GM18907 (cell line): ENCODE measurements around the gene C20orf144.
"Not testable (repeated sequence)": the region's sequence is repeated elsewhere in the genome, so short reads cannot be mapped to it uniquely, and the experiment has no call there.

ENCODE experiments used
- ATAC-seq: cut with Tn5 transposase; IDR thresholded peaks from one replicate; pipeline ENCODE4 v1.9.1; 2021; ENCODE audit warnings: mild to moderate bottlenecking, moderate library complexity; ENCODE audit not compliant: unreplicated experiment

The C20orf144 gene

DNA sequence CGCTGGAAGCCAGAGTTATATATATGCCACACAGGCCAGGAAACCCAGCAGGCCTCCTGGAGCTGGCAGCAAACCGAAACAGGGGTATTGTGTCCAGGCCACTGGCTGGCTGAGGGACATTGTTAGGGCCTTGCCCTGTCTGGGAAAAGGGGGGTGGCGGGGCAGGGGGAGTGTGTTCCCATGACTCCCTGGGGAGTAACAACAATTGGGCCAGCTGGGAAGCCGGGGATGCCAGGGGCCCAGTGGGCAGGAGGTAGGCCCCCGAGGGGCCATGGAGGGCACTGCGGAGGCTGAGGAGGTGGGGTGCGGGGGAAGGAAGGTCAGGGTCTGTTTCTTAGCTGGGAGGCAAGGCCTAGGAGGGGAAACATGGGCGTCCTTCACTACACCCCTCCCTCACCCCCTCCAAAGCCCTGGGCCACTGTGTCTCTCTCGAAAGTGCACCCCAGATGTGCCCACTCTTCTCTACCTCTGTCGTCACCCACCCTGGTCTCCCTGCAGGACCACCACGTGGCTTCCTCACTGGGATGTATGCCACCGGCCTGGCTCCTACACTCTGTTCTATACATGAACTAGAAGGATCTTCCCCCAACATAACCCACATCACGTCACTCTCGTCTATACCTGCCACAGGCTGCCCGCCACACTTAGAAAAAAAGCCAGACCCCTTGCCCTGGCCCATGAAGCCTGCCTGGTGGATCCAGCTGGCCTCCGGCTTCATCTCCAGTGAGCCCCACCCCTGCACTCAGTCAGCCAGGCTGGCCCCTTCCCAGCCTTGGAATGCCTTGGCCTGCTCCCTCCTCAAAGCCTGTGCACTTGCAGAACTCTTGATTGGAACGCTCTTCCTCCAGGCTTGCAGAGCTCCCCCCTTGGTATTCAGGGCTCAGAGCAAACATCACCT, 31.9 kb downstream of the C20orf144 start:
- no peak for ATAC-seq

DNA sequence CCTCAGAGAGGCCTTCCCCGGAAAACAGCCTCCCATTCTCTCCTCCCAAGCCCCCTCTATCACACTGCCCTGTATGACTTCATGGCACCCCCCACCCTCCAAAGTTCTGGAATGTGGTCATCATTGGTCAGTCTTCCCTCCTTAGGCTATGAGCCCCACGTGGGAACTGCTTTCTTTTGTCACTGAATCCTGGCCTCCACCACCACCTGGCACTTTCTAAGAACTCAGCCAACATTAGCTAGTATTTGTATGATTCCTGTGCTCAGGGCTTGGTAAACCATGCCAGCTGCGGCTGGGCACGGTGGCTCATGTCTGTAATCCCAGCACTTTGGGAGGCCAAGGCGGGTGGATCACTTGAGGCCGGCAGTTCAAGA, 32.5 kb downstream of the C20orf144 start:
- ATAC-seq, result no peak

- ATAC-seq, result no peak
These were observed 34.3 kb downstream of the C20orf144 start for GRCh38 chr20:33696448-33696847.

GRCh38 chr20:33697129-33697528, 35.0 kb downstream of the C20orf144 start:
- ATAC-seq, result no peak

DNA sequence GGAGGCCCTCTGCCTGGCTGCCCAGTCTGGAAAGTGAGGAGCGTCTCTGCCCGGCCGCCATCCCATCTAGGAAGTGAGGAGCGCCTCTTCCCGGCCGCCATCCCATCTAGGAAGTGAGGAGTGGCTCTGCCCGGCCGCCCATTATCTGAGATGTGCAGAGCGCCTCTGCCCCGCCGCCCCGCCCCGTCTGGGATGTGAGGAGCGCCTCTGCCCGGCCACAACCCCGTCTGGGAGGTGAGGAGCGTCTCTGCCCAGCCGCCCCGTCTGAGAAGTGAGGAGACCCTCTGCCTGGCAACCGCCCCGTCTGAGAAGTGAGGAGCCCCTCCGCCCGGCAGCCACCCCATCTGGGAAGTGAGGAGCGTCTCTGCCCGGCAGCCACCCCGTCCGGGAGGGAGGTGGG, 36.8 kb downstream of the C20orf144 start:
- ATAC-seq, result not testable (repeated sequence)

DNA sequence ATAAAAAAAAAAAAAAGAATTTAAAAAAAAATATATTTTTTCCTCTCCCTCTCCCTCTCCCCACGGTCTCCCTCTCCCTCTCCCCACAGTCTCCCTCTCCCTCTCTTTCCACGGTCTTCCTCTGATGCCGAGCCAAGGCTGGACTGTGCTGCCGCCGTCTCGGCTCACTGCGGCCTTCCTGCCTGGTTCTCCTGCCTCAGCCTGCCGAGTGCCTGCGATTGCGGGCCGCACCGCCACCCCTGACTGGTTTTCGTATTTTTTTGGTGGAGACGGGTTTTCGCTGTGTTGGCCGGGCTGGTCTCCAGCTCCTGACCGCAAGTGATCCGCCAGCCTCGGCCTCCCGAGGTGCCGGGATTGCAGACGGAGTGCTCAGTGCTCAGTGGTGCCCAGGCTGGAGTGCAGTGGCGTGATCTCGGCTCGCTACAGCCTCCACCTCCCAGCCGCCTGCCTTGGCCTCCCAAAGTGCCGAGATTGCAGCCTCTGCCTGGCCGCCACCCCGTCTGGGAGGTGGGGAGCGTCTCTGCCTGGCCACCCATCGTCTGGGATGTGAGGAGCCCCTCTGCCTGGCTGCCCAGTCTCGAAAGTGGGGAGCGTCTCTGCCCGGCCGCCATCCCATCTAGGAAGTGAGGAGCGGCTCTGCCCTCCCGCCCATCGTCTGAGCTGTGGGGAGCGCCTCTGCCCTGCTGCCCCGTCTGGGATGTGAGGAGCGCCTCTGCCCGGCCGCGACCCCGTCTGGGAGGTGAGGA, 38.7 kb downstream of the C20orf144 start:
- not testable (repeated sequence) for ATAC-seq

DNA sequence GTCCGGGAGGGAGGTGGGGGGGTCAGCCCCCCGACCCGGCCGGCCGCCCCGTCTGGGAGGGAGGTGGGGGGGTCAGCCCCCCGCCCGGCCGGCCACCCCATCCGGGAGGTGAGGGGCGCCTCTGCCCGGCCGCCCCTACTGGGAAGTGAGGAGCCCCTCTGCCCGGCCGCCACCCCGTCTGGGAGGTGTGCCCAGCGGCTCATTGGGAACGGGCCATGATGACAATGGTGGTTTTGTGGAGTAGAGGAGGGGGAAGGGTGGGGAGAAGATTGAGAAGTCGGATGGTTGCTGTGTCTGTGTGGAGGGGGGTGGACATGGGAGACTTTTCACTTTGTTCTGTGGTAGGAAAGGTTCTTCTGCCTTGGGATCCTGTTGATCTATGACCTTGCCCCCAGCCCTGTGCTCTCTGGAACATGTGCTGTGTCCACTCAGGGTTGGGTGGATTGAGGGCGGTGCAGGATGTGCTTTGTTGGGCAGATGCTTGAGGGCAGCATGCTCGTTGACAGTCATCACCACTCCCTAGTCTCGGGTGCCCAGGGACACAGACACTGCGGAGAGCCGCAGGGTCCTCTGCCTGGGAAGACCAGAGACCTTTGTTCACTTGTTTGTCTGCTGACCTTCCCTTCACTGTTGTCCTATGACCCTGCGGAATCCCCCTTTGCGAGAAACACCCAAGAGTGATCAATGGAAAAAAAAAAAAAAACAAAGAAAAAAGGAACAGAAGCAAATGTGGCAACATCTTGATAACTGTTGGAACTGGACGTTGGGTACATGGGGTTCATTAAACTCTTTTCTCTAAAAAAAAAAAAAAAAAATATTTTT, 39.7 kb downstream of the C20orf144 start:
- ATAC-seq, result no peak

GRCh38 chr20:33702861-33703260, 40.7 kb downstream of the C20orf144 start:
- no peak for ATAC-seq

DNA sequence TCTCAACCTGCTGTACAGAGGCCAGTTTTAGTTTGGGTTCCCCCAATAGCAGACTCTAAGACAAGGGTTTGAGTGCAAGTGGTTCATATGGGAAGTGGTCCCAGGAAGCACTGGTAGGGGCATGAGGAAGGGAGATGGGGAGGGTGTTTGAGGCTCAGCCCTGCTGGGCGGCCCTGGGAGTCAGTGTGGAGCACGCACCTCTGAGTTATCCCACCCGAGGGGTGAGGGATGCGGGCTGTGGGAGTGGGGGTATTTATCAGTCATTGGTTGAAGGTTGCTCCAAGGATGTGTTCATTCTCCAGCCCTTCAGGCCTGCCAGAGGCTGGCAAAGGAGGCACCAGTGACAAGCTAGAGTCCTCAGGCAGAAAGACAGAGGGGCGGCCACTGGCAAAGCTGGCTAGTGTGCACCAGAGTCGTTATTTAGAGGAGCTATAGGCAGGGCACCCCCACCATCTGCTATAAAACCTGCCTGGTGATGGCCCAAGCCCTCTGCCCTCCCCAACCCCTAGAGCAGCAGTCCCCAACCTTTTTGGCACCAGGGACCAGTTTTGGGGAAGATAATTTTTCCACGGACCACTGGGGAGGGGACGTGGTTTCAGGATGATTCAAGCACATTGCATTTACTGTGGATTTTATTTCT, 41.5 kb downstream of the C20orf144 start:
- ATAC-seq, result no peak

- ATAC-seq, result no peak
These were observed 42.2 kb downstream of the C20orf144 start for GRCh38 chr20:33704197-33704924.

DNA sequence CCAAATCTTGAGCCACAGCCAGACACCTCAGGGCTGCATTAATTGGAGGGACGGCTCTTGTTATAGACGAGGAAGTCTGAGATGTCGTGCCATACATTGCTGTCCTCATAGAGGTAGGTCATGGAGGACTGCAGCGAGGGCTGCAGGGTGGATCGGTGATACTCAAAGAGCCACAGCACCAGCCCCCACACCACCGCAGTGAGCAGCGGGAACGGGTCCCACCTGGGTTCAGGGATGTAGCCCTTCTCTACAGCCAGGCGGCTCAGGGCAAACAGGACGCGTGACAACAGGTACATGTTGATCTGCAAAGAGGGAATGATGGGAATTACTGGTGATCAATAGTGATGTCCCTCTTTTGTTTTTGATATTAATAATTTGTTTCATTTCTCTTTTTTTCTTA, 45.5 kb downstream of the C20orf144 start:
- ATAC-seq, result no peak

- no peak for ATAC-seq
These were observed 47.3 kb downstream of the C20orf144 start for GRCh38 chr20:33709398-33709797.

- ATAC-seq, result no peak
These were observed 47.9 kb downstream of the C20orf144 start for GRCh38 chr20:33709905-33710541.

DNA sequence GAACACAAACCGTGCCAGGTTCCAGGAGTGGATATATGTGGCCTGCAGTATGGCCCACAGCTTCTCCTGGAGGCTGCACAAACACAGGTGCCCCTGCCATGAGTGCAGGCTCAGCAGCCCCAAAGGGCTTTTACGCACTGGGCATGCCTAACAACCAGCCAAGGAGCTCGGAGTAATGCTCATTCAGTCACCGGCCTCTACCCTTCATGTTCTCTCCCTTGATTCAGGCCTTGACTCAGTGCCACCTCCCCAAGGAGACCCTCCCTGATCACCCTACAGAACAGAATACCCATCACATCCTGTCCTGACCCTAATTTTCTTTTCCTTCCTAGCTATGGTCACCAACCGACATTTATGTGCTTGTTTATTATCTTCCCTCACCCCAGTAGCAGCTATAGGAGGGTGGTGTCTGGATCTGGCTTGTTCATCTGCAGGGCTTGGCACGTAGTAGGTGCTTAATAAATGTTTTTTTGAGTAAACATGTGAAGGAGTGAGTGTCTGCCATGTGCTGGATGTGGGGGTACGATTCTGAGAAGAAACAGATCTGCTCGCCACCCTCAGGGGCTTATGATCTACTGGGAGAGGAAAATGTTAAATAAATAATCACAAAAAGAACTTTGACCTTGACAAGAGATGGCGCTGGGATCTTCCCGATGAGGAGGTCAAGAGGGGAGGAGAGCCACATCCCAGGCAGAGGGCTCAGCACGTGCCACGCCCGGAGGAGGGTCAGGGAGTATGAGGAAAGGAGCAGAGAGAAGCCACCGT, 48.7 kb downstream of the C20orf144 start:
- ATAC-seq, result no peak

DNA sequence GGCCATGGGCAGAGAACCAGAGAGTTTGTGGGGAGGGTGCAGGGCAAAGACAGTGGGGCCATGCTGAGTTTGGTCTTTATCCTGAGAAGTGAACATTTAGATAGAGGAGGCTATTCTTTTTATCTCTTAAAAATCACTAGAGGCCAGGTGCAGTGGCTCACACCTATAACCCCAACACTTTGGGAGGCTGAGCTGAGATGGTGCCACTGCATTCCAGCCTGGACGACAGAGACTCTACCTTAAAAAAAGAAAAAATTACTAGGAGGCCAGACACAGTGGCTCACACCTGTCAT, 49.3 kb downstream of the C20orf144 start:
- ATAC-seq, result no peak
